NOMO-1 treated with dmso at 0.1 percent for 144 hours (cell line): ENCODE measurements around the gene NAV2.

Experiments used
- DNase-seq: peaks from one replicate; lab custom pipeline; 2025; ENCODE audit not compliant: unreplicated experiment; lab: John Stamatoyannopoulos, UW

The NAV2 gene

DNA sequence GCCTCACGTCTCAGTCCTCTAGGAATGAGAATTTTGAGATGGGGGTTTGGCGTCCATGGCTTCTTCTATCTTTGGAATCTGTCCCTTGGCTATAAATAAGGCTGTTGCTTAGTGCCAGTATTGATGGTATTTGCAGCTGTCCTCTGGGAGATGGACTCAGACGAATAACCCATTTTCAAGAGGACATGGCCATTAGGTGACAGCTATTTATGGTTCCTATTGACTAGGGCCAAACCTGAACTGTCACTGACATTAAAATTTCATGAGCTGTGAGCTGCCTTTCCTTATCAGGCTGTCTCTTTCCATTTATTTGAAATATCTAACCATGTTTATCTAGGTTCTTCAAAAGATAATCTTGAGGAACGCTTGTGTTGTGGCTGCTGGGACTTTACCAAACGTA, 92.7 kb downstream of the NAV2 start:
- DNase-seq = no peak

DNA sequence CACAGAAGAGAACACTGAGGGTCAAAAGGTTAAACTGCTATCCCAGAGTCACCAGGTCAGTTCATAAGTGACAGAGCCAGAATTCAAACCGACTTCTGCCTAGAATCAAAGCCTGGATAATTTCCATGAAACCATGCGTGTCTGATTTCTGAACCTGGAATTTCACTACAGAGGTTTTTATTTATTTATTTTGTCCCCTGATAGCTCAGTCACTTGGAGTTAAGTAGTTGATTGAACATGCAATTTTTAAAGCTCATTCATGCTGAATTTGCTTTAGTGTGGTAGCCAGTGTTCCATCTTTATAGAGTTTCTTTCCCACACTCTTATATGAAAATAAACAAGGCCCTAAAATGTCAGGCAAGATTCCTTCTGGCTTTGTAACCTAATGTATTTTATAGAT, 93.2 kb downstream of the NAV2 start:
- DNase-seq = no peak

DNA sequence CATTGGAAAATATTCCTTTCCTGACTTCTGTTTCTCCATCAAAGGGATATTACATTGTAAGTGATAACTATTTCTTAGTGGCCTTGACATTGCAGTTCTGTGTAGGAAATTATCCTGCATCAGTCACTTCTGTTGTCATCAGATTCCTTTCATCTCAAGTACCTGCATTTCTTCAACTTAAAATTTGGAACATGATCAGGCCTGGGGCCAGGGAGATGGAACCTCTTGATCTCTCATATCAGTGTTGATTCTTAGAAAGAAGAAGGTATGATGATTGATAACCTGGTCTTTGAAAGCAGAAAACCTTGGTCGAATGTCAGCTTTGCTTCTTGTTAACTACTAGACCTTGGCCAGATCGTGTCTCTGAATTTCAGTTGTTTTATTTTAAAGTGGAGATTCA, 93.6 kb downstream of the NAV2 start:
- no peak for DNase-seq

DNA sequence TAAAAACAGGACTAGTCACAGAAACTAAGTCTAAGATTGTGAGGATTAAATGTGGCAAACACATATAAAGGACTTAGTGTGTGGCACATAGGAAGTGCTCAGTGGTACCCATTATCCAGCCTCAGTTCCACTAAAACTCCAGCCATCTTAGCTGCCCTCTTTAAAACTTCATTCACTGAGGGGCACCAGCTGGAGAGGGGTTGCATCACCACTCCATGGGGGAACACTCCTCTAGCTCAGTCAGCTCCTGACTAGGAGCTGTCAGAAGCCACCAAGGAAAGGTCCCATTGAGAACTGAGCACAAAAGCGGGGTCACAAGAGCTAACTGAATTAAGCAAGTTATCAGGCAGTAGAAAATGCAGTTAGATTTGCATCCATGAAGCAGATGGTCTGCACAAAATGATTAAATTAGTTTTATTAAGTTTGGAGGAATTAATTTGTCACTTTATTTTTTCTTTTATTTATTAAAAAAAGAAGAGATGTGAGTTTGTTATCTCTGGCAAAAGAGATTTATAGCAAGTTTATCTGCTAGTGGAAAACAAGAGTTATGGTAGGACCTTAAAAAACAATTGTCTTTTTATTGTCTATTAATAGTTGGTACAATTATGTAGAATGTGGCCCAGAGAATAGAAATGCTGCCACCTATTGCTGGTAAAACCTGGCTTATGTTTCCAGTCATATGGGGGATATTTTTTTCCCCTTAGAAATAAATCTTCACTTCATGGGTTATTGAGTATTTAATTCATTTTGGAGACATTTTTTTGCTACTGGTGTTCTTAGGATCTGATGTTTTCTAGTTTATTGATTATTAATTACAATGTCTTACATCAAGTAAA, 95.7 kb downstream of the NAV2 start:
- no peak for DNase-seq

DNA sequence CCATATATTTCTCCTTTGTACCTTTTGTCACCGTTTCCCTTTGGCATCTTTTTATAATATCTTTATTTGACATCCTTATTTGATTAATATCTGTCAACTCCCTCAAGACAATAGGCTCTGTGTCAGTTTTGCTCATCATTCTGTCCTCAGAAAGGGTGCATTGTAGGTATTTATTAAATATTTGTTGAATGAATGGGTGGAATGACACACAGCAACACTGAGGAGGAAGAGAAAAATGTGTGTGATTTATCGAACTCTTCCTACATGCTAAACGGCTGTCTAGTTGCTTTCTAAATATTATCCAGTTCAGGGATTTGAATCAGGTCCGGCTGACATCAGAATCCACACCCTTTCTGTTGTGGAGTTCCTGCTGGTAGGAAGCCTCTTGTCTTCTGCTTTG, 98.2 kb downstream of the NAV2 start:
- DNase-seq = no peak

DNA sequence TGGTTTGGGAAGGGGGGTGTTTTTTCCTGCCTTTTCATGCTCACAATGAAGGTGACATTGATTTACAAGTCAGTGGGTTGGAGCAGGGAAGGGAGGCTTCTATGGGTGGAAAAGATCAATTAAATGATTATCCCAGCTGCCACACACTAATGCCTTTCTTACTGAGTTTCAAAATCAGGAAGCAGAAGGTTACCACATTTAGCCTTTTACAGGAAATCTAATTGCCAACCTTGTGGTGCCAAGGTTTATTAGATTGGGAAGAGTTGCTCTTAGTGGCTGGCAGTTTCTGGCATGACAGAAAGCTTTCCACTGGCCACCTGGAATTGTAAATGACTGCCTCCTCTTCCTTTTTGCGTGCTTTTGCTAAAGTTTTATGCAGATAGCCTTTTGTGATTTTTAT, 98.7 kb downstream of the NAV2 start:
- no peak for DNase-seq

DNA sequence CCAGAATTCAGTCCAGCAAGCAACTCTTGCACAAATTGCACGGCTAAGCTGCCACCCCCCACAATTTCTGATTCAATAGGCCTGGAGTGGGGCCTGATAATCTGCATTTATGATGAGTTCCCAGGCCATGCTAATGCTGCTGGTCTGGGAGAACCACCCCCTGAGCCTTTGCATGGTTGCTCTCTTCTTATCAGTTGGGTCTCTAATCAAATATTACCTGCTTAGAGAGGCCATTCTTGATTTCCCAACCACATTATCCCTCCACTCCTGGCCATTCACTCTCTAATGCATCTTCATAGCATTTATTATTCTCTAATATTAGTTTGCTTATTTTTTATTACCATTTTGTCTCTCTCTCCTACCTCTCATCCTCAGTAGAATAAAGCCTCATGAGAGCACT, 99.5 kb downstream of the NAV2 start:
- DNase-seq = no peak

DNA sequence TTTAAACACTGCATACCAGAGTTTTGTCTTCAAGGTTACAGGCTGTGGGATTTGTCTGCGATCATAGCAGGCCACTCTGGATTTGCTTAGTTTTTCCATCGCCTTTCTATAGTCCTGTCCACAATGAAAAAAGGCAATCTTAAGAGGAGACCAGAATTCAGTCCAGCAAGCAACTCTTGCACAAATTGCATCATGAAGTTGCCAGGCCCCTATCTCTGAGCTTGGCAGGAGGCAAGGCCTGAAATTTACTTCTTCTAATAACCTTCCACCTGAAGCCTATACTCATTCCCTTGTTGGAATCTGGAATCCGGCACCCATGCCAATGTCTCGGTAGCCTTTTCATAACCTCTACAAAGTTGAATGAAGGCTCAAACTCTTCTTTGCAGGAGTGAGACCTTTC, 100.1 kb downstream of the NAV2 start:
- DNase-seq = no peak

DNA sequence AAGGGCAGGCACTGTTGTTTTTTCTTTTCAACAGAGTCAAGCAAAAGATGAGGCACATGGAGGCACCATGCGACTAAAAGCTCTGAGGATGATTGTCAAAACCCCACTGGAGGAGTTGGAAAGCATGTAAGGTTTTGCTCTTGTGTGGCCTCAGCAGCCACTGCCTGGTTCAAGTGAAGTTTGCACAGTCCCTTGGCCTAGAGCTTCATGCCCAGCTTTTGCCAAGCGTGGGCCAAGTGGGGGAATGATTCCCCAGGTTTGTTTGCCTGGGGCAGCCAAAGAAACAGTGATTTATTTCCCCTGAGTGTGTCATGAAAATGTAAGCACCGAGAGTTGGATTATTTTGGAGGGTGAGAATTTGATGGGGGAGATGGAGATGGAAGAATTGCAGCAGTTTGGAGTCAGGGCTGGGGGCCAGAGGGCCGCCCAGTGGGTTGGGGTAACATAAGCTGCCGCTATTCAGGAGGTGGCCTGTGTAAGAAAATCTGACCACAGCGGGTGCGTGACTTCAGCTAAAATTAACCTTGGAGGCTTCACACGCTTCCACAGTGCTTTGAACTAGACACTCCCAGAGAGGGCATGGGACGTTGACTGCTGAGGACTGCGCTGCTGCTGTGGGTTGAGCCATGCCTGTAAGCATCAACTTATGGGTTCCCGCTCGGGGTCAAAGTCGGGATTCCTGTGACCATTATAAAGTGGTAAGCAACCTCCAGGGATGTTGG, 100.7 kb downstream of the NAV2 start:
- no peak for DNase-seq

DNA sequence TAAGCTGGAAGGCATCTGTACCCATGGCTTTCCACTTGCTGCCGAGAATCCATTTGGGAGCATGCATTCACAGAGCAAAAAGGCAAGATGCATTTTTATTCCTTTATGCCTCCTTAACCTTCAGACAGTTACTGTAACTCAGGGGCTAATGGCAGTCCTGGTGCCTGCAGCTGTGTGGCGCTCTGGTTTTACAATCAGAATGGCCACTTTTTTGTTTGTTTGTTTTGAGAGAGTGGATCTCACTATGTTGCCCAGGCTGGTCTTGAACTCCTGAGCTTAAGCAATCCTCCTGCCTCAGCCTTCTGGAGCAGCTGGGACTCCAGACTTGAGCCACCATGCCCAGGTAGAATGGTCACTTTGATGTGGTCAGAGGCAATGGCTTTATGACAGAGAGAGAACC, 101.8 kb downstream of the NAV2 start:
- no peak for DNase-seq

DNA sequence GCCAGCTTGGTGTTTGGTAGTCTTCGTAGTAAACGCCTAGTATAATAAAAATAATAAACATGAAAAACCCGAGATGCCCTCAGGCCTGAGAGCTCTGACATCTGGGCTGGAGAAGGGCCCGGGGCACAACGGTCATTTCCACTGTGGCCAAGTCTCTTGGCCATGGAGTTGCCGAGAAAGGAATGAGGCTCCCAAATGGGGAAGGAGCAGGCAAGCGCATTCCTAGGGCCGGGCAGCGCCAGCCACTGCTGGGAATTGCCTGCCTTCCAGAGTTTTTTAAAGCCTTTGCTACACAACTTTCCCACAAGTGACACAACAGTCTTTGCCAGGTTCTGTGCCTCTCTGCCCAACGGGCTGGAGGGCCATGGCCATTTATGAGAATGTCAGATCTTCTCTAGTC, 103.4 kb downstream of the NAV2 start:
- no peak for DNase-seq

DNA sequence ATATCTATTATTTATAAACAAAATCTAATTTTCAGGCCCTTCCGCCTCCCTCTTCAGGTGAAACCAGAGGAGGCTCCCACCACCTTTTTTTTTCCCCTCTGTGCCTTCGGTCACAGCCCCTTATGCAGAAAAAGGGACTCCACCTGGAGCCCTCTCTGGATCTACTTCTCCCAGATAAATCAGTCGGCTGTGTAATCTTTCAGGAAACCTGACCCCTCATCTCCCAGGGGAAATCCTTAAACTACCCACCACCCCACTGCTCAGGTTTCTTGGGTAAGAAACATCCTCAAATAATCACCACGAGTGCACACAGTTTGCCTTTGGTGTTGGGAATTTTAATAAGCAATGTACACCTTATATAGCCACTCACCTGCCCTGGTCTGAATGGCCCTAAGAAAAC, 104.2 kb downstream of the NAV2 start:
- DNase-seq = no peak

DNA sequence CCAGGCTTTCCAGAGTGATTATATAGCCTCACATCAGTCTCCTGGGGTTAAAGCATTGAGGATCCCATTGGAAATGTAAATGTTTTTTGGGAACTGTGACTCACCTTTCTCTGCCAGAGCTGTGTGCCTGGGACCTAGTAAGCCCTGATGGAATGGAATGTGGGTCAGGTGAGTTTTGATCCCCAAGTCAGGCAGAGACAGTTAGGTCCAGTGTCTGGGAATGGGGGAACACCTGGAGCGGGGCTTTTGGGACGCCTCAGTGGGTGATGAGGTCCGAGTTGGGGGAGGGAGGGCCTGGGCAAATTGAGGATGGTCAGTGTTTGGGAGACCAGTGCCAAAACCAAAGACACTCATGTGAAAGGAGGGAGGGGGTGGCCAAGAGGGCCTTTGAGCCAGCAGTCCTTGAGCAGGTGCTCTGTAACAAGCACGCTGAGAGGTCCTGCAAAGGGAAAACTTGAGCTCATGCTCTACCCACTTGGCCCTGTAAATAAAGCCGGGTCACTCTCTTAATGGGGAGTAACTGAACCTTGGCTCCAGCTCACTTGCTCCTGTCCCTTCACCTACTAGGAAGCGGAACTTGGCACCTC, 104.7 kb downstream of the NAV2 start:
- DNase-seq = no peak

DNA sequence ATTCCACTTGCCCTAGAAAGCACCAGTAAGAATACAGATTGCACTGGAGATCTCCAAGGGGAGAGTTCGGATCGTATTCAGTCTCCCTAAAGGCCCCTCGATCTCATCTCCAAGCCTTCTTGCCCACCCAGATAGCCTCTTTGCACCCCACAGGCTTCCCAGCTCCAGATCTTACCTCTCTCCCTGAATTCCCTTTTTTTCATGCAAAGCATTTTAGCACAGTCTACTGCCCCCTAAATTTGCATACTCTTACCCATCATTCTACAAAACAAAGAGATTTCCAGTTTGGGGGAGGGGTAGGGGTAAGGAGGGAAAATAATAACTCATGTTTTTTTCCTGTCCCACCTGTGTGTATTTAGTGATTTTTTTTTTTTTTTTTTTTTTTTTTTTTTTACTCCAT, 105.2 kb downstream of the NAV2 start:
- DNase-seq = no peak

DNA sequence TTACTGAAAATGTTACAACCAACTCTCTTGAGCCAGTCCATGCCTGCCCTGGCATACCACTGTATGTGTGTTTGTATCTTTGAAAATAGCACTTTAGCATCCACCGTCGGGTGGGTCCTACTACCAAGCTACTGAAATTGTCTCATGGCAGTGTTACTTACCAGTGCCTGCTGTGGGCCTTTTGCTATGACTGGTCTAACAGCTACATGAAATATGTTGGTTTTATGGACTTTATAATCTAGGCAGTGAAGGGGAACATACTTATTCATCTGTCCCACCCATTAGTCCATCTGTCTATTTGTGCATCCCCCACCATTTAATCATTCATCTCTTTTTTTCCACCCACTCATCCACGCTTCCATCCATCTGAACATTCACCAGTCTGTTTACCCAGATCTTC, 106.0 kb downstream of the NAV2 start:
- DNase-seq = no peak

DNA sequence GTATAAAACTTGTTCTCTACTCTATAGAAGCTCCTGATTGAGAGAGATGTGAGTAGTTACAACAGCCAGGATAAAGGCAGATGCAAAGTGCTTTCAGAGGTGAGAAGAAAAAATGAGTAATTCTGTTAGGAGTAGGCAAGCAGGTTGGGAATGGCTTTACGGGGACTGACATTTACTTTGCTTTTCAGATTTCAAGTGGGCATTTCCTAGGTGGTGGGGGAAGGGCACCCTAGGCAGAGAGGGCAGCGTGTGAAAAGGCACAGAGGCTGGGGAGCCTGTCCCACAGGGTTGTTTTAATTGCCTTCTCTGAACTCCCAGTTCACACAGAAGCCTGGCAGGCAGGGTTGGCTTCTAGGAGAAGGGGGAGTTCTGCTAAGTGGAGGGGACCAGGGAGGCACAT, 106.5 kb downstream of the NAV2 start:
- no peak for DNase-seq

DNA sequence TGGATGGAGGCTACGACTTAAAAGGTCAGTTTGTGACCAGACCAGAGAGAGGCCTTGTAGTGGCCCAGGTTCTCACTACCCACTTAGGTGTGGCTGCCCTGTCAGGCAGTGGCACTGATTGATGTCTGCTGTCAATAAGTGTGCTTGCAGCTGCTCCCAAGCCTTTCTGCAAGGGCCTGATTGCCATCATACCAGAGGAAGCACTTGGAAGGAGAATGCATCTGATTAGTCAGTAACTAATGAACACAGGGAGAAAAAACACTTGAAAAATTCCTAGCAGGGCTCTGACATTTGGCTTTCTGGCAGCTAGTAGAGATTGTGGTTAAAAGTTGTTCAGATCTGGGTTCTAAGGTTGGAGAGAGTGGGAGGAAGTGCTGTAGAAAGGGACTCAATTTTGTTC, 107.5 kb downstream of the NAV2 start:
- DNase-seq = no peak

DNA sequence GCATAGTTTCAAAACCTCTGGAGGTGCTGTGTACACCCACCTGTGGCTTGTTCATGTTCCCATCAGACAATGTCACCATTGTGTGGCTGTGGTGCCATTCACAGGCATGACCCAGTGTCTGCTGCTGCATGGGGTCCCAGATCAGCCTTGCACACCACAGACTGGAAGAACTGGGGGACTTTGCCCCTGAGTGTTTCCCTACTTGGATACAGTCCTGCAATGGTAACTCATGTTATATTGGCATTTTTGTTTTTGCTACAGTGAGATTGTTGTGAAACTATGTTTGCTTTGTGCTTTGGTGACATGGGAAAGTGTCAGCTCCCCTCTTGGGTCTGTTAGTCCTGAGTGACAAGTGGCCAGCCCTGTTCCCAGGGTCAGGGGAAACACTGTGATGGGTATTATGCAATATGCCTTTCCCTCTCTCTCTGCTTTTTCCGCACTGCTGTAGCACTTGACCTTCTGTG, 108.8 kb downstream of the NAV2 start:
- no peak for DNase-seq

DNA sequence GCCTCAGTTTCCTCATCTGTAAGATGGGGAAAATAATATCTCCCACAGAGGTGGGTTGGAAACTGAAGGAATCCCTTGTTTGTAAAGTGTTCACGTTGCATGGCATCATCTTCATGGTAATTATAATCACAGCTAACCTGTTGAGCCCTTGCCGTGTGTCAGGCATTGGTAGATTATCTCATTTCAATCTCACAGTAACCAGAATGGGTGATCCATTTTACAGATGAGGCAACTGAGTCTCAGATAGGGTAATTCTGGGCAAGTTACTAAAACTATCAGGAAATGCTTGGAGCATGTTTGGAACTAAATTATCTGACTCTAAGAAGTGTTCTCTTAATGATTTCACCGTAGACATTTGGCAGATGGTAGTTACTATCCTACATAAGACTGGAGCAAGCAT, 109.4 kb downstream of the NAV2 start:
- DNase-seq = no peak

DNA sequence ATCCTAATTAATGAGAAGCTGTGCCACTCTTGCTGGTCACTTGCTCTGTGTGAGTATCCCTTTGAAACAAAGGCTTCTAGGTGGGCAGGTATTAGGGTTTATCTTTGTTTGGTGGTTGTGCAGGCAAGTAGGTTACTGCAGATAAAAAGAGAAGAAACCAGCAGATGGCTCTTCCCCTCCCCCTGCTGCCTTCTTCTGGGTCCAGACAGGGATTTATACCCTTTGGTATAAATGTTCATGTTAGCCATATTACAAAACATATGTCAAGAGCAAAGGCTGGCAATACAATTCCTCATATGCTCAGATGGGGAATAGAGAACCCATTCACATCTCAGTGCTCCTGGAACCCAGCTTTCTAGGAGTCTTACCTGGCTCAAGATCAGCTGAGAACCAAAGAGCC, 109.9 kb downstream of the NAV2 start:
- no peak for DNase-seq

DNA sequence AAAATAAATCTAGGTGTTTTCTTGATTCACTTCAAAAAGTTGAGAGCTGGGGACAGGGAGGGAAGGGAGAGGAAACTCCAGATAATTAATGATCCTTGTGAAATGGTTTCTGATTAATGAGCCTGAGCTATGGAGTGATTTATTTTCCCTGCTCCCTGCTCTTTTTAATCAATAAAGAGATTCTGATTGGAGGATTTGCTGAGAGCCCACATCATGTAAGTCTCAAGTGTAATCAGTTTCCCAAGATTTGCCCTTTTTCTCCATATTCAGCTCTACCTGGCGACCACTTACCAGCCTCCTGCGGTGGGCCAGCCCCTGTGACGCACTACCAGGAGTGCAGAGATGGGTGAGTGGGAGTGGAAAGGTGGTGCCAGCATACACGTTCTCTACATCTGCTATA, 114.0 kb downstream of the NAV2 start:
- DNase-seq = no peak

DNA sequence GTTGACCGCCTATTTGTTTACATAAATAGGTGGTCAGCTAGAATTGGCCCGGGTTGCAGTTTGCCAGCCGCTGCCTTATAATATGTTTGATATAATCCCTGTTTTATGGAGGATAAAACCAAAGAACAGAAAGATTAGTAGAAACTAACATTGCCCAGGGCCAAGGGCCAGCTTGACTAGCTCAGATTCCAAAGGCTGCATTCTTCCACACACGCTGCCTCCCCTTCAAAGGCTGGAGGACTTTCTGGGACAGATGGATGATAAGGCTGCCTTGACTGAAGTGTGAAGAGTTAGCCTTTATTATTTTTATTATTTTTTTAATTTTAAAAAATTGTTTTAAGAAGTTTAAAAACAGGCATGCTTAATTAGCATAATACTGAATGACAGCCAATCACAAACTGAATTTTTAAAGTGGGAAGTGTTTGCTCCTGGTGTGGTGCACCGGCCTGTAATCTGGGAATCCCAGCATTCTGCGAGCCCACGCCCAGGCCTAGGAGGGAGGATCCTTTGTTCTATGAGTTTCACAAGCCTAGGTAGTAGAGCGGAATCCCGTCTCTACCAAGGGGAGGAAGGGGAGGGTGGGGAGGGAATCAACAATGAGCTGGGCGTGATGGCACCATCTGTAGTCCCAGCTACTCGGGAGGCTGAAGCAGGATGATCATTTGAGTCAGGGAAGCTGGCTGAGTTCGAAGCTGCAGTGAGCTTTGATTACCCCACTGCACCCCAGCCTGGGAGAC, 114.9 kb downstream of the NAV2 start:
- no peak for DNase-seq
